Cardiac fibroblast (primary cell): ENCODE measurements around the gene ZNF438.
A peak's percentile ranks its signal among the peaks of the same experiment; 100 is the strongest.

ENCODE experiments used
- DNase-seq, 2 donors: peaks; one replicate each; pipeline versions ENCODE4 v3.0.0 to v3.0.0-alpha.2; 2010; ENCODE audit warnings: low read depth in 2 of 2
- H3K4me3 ChIP-seq, 2 donors: replicated peaks in 1 of 2; 1 replicate in 1 of 2; 2 replicates in 1 of 2; pipeline ENCODE4 v1.5.1; 2011; ENCODE audit warnings: low read depth in 2 of 2, low read length in 2 of 2, mild to moderate bottlenecking in 2 of 2, moderate library complexity in 1 of 2
- TF ChIP-seq, protein P1 (sequence below): IDR thresholded peaks from one replicate; pipeline ENCODE4 v1.5.1; 2011; ENCODE audit warnings: low read depth, mild to moderate bottlenecking, low read length, inconsistent platforms

ZNF438 gene

DNA sequence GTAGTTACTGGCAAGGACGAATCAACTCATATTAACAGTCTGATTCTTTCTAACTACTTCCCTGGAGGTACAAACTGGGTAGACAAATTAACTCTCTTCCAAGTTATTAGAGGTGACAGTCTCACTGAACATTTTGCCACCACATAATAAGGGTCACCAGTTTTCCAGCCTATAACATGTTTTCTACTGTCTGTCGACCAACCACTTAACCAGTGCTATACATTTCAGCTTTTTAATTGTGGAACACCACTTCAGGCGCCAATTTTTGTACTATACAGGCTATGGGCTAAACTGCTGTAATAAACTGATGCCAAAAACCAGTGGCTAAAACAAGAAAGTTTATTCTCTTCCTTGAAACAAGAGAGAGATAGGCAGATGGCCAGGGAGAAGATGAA, 13.3 kb downstream of the ZNF438 start:
- no peak overlapping the region for H3K4me3 ChIP-seq
- TF ChIP-seq, protein P1, sequence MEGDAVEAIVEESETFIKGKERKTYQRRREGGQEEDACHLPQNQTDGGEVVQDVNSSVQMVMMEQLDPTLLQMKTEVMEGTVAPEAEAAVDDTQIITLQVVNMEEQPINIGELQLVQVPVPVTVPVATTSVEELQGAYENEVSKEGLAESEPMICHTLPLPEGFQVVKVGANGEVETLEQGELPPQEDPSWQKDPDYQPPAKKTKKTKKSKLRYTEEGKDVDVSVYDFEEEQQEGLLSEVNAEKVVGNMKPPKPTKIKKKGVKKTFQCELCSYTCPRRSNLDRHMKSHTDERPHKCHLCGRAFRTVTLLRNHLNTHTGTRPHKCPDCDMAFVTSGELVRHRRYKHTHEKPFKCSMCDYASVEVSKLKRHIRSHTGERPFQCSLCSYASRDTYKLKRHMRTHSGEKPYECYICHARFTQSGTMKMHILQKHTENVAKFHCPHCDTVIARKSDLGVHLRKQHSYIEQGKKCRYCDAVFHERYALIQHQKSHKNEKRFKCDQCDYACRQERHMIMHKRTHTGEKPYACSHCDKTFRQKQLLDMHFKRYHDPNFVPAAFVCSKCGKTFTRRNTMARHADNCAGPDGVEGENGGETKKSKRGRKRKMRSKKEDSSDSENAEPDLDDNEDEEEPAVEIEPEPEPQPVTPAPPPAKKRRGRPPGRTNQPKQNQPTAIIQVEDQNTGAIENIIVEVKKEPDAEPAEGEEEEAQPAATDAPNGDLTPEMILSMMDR, result no peak
- DNase-seq, result no peak

DNA sequence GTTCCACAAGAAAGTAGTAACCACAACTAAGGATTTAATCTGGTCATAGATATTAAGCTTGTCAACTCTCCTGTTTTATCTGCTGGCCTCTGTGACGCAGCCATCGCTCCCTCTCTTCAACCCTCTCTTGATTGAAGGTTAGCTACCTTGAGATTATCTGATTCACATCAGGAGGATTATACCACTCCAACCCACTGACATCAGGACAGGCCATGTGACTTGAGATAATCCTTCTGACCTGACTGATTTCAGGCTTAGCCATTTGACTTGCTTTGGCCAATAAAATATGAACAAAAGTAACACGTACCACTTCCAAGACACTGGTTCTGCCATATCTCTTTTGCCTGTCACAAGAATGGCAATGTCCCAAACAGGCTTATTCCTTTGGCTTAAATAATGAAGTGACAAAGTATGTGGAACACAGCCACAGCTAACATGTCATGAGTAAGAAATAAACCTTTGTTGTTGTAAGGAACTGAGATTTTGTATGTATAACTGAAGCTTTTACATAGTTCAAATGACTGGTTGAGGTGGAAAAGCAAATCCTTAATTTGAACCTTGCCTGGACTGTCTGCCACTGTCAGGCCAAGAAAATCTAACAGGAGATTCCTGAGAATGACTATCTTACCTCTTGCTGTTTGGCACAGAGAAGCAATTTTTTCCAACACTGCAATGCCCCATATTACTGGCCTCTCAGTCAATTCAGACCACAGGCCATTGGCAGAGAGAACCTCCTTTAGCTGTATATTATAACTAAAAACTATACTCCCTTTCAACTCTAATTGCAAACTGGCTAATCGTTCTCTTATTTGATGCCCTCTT, 13.9 kb downstream of the ZNF438 start:
- no peak for DNase-seq
- TF ChIP-seq, protein P1, result no peak
- no peak overlapping the region for H3K4me3 ChIP-seq

DNA sequence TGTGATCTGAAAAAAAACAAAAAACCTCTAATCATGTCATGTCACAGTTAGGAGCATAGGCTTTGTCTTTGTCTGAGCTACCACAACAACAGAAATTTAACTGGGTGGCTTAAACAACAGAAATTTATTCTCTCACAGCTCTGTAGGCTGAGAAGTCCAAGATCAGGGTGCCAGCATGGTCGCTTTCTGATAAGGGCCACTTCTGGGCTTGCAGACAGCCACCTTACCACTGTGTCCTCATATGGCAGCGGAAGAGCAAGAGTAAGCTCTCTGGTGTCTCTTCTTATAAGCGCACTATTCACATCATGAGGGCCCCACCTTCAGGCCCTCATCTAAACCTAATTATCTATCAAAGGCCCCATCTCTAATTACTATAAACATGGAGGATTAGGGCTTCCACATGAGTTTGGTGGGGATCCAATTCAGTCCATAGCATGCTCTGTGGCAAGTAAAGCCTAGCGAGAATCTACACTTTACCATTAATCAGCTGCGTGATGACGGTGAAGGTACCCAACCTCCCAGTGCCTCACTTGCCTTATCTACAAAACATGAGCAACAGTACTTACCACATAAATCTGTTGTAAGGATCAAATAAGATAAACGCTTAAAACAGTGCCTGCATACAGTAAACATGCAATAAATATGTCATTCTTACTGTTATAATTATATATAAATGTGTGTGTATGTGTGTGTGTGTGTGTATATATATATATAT, 17.3 kb downstream of the ZNF438 start:
- no peak overlapping the region for H3K4me3 ChIP-seq
- no peak for DNase-seq
- TF ChIP-seq, protein P1, result no peak

DNA sequence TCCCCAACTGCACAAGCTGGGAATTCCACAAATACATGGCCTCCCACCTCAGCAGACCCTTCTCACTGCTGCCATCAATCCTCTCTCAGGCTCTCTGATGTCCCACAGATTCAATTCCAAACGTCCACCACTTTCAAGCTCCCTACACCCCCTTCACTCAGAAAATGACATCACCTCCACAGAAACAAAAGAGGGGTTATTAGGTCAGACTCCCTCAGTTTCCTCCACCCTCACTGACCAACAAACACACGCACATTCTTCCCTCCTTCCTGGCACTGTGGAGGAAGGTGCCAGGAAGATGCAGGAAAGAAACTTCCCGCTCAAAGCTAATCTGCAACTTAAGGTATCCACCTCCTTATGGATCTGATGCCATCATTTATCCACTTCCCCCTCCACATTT, 18.3 kb downstream of the ZNF438 start:
- H3K4me3 ChIP-seq, result no peak overlapping the region
- TF ChIP-seq, protein P1, result no peak
- no peak for DNase-seq

DNA sequence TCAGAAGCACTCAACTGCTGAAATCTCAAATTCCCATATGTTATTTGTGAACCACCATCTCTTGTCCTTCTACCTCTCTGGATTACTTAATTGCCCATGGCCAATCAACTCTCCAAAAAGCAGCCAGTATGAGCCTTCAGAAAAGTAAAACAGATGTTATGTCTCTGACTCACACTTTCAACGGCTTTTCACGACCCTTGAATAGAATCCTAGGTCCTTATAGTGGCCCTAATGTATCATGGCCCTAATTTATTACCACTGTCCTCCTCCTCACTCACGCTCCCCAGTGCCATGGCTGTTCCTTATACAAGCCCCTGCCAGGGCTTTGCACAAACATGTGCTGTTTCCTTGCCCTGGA, 20.0 kb downstream of the ZNF438 start:
- no peak overlapping the region for H3K4me3 ChIP-seq
- TF ChIP-seq, protein P1, result no peak
- DNase-seq, result peak in 1 of 2 donors; percentile 51

DNA sequence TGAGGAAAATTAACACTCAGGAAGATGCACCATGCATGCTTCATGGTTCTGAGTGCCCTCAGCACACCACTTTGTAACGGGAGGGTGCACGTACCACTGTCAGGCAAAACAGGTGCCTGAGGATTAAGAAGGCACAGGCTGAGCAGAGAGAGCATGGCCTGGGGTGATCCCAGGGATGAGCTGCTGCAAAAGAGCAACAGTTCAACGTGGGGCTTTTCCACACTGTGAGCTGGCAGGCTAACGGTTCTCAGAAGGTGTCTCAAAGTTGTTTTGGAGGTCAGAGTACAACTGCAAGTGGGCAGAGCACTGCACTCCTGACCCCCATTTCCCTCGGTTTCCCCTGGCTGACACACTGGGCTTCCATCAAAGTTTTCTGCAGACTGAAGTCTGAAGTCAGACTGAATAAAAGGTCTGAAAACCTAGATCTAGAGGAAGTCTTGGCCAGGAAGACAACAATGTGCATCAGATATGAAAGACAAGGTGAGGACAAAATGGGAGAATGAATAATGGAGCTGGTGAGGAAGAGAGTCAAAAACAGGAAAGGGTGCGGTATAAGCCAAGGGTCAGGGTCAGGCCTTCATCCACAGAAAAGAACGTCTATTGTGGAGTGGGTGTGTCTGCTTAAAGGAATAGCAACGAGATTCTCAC, 20.5 kb downstream of the ZNF438 start:
- TF ChIP-seq, protein P1, result no peak
- DNase-seq, result peak in 1 of 2 donors; percentile 74
- H3K4me3 ChIP-seq, result no peak overlapping the region
